SK-N-SH (cell line): ENCODE results near the gene CFAP65.

Experiments used
- EP300 ChIP-seq, 2 experiments: IDR thresholded peaks; 2 replicates each; pipeline versions ENCODE4 v1.4.0 to v1.6.1; 2012; ENCODE audit warnings: borderline replicate concordance in 1 of 2, low read depth in 1 of 2, low read length in 1 of 2
- GABPA ChIP-seq: IDR thresholded peaks from 2 replicates; pipeline ENCODE4 v1.4.0; 2012; ENCODE audit warnings: low read depth, mild to moderate bottlenecking
- RAD21 ChIP-seq: IDR thresholded peaks from 2 replicates; pipeline ENCODE4 v1.6.1; 2012; ENCODE audit warnings: mild to moderate bottlenecking, low read length
- TEAD4 ChIP-seq: IDR thresholded peaks from 2 replicates; pipeline ENCODE4 v1.4.0; 2012; ENCODE audit warnings: mild to moderate bottlenecking, borderline replicate concordance; ENCODE audit not compliant: insufficient read depth
- YY1 ChIP-seq: IDR thresholded peaks from 2 replicates; pipeline ENCODE4 v1.4.0; 2012; ENCODE audit warnings: low read depth, mild to moderate bottlenecking
- ZBTB33 ChIP-seq: IDR thresholded peaks from 2 replicates; pipeline ENCODE4 v1.4.0; 2012; ENCODE audit warnings: low read depth, borderline replicate concordance
- TF ChIP-seq, protein P1 (sequence below): fragments of 200-600 bp; sonication (generic); IDR thresholded peaks from 2 replicates; pipeline ENCODE4 v1.6.1; 2017; ENCODE audit warnings: antibody characterized with exemption, mild to moderate bottlenecking, moderate library complexity
- TF ChIP-seq, protein P2 (sequence below): IDR thresholded peaks from 2 replicates; pipeline ENCODE4 v1.4.0; 2012; ENCODE audit warnings: low read depth, borderline replicate concordance
- TF ChIP-seq, protein P3 (sequence below): IDR thresholded peaks from 2 replicates; pipeline ENCODE4 v1.6.1; 2012; ENCODE audit warnings: mild to moderate bottlenecking, low read depth, low read length, moderate library complexity
- TF ChIP-seq, protein P4 (sequence below): IDR thresholded peaks from 2 replicates; pipeline ENCODE4 v1.4.0; 2012; ENCODE audit warnings: low read depth

DNA sequence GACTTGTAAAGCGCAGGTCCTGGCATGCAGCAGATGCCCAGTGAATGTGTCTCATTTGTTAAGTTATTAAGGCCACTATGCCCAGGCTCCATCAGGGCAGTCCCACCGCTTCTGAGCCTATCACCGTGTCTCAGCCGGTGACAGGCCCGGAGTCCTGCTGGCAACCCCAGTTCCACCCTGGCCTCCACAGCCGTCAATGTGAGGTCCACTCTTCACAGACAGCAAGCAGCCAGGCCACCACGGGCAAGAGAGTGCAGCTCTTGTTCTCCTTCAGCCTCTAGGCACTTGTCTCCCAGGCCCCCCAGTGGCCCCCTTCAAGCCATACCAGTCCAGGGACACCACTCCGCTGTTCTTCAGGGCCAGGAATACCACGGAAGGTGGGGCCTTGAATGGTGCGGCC, 22.6 kb downstream of the CFAP65 start:
- TF ChIP-seq YY1, result no peak
- TF ChIP-seq, protein P1, sequence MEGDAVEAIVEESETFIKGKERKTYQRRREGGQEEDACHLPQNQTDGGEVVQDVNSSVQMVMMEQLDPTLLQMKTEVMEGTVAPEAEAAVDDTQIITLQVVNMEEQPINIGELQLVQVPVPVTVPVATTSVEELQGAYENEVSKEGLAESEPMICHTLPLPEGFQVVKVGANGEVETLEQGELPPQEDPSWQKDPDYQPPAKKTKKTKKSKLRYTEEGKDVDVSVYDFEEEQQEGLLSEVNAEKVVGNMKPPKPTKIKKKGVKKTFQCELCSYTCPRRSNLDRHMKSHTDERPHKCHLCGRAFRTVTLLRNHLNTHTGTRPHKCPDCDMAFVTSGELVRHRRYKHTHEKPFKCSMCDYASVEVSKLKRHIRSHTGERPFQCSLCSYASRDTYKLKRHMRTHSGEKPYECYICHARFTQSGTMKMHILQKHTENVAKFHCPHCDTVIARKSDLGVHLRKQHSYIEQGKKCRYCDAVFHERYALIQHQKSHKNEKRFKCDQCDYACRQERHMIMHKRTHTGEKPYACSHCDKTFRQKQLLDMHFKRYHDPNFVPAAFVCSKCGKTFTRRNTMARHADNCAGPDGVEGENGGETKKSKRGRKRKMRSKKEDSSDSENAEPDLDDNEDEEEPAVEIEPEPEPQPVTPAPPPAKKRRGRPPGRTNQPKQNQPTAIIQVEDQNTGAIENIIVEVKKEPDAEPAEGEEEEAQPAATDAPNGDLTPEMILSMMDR, result no peak
- TF ChIP-seq ZBTB33, result no peak
- TF ChIP-seq, protein P2, sequence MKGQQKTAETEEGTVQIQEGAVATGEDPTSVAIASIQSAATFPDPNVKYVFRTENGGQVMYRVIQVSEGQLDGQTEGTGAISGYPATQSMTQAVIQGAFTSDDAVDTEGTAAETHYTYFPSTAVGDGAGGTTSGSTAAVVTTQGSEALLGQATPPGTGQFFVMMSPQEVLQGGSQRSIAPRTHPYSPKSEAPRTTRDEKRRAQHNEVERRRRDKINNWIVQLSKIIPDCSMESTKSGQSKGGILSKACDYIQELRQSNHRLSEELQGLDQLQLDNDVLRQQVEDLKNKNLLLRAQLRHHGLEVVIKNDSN, result no peak
- TF ChIP-seq, protein P3, sequence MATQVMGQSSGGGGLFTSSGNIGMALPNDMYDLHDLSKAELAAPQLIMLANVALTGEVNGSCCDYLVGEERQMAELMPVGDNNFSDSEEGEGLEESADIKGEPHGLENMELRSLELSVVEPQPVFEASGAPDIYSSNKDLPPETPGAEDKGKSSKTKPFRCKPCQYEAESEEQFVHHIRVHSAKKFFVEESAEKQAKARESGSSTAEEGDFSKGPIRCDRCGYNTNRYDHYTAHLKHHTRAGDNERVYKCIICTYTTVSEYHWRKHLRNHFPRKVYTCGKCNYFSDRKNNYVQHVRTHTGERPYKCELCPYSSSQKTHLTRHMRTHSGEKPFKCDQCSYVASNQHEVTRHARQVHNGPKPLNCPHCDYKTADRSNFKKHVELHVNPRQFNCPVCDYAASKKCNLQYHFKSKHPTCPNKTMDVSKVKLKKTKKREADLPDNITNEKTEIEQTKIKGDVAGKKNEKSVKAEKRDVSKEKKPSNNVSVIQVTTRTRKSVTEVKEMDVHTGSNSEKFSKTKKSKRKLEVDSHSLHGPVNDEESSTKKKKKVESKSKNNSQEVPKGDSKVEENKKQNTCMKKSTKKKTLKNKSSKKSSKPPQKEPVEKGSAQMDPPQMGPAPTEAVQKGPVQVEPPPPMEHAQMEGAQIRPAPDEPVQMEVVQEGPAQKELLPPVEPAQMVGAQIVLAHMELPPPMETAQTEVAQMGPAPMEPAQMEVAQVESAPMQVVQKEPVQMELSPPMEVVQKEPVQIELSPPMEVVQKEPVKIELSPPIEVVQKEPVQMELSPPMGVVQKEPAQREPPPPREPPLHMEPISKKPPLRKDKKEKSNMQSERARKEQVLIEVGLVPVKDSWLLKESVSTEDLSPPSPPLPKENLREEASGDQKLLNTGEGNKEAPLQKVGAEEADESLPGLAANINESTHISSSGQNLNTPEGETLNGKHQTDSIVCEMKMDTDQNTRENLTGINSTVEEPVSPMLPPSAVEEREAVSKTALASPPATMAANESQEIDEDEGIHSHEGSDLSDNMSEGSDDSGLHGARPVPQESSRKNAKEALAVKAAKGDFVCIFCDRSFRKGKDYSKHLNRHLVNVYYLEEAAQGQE, result no peak
- TF ChIP-seq EP300 (IDR thresholded peaks at IDR 0.05; ENCODE audit: borderline replicate concordance in 1 of 2, low read depth in 1 of 2, low read length in 1 of 2), result no peak
- TF ChIP-seq, protein P4, sequence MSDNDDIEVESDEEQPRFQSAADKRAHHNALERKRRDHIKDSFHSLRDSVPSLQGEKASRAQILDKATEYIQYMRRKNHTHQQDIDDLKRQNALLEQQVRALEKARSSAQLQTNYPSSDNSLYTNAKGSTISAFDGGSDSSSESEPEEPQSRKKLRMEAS, result no peak
- TF ChIP-seq RAD21, result no peak
- no peak for TF ChIP-seq GABPA
- TF ChIP-seq TEAD4, result no peak
